Colonic mucosa (tissue), 4 donors: ENCODE results near the gene ARHGAP26. TPM values are rescaled to one million over a fixed set of nuclear protein-coding genes. Genes with fewer than 3 reads are reported as not detected.

ENCODE experiments used
- DNase-seq: peaks from one replicate; pipeline ENCODE4 v3.0.0-alpha.2; 2020
- H3K27ac ChIP-seq: fragments of 200-600 bp; one replicate; pipeline ENCODE4 v1.8.0; 2021
- H3K27me3 ChIP-seq: fragments of 200-600 bp; one replicate; pipeline ENCODE4 v1.8.0; 2021
- H3K36me3 ChIP-seq: fragments of 200-600 bp; one replicate; pipeline ENCODE4 v1.8.0; 2021
- H3K4me1 ChIP-seq: fragments of 200-600 bp; one replicate; pipeline ENCODE4 v1.8.0; 2021; ENCODE audit warnings: mild to moderate bottlenecking
- H3K4me3 ChIP-seq: fragments of 200-600 bp; one replicate; pipeline ENCODE4 v1.8.0; 2021
- H3K9ac ChIP-seq, 2 donors: one replicate each; pipeline ENCODE4 v1.7.0; 2013; ENCODE audit warnings: control low read depth in 2 of 2, low read depth in 2 of 2, low read length in 2 of 2
- H3K9me3 ChIP-seq: fragments of 200-600 bp; one replicate; pipeline ENCODE4 v1.8.0; 2021
- CTCF ChIP-seq: fragments of 200-600 bp; IDR thresholded peaks from one replicate; pipeline ENCODE4 v1.8.0; 2022; ENCODE audit warnings: antibody characterized with exemption, mild to moderate bottlenecking
- intact Hi-C: fragments of 100-400 bp; cut with DNase I; formaldehyde crosslinking; loops from one replicate; pipeline ENCODE4 v1.14.1; 2022
- total RNA-seq, 2 donors: library from RNA; stranded (reverse); fragmentation: NEBNext Ultra II Directional in 1 of 2; extraction: Animal tissue kit (Norgen Biotek cat#: 25700) in 1 of 2; gene quantifications; one replicate each; pipeline ENCODE4 v1.2.1, GENCODE V29; 2021
- donor health status: healthy.
- donor health status: DM: no; HTN: no; CAD: no.
- donor health status: DM: no; HTN: no; CAD: no.

ARHGAP26 gene
- total RNA-seq, 2 donors from 2014 or later = 59.1 to 74.0 TPM

GRCh38 chr5:142970440-142971030 is 200.4 kb downstream of the ARHGAP26 start:
- Histone ChIP-seq H3K27me3 (no peaks in the 10 kb centered on the region), H3K4me1 (no peaks in the 10 kb centered on the region), H3K36me3 (no peaks in the 10 kb centered on the region), H3K4me3 (no peak overlapping the region), H3K27ac (no peak overlapping the region), H3K9me3 (no peaks in the 10 kb centered on the region), H3K9ac (no peak overlapping the region)
- no peak for DNase-seq
- no peak for TF ChIP-seq CTCF
- intact Hi-C loops = no loop called here

DNA sequence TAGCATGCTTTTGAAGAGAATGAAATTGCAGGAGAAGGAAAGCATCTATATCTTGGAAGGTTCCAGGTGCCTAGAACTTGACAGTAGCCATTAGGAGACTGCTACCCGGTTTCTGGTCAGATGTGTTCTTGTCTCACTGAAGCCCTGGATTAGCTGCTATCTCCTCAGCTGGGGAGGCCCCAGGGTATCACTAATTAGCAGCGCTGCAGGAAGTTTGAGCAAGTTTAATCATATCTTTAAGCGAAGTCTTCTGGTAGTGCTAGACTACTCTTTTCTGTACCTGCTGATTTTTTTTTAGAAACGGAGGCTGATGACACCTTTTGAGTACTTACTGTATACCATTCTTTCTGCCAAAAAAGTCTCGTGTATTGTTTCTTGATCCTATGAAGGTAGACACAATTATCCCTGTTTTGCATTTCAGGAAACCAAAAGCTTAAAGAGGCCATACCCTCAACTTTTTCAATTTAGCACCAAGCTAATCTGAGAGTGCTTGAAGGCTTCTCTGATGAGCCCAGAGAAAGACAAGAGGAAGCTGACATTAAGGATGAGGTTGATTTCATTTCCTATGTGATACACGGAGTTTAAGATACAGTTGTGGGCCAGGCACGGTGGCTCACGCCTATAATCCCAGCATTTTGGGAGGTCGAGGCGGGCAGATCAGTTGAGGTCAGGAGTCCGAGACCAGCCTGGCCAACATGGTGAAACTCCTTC is 201.3 kb downstream of the ARHGAP26 start:
- Histone ChIP-seq H3K27ac (no peak overlapping the region), H3K9me3 (no peaks in the 10 kb centered on the region), H3K36me3 (no peaks in the 10 kb centered on the region), H3K27me3 (no peaks in the 10 kb centered on the region), H3K9ac (no peak overlapping the region), H3K4me3 (no peak overlapping the region), H3K4me1 (no peaks in the 10 kb centered on the region)
- intact Hi-C loops = no loop called here
- DNase-seq = no peak
- TF ChIP-seq CTCF = no peak

GRCh38 chr5:142972064-142972570 is 201.9 kb downstream of the ARHGAP26 start:
- no peak overlapping the region for H3K27ac ChIP-seq
- no peaks in the 10 kb centered on the region for H3K27me3 ChIP-seq
- intact Hi-C loops = no loop called here
- H3K36me3 ChIP-seq = no peaks in the 10 kb centered on the region
- H3K9me3 ChIP-seq = no peaks in the 10 kb centered on the region
- no peak overlapping the region for H3K4me3 ChIP-seq
- no peak for DNase-seq
- H3K4me1 ChIP-seq = no peaks in the 10 kb centered on the region
- no peak for TF ChIP-seq CTCF
- no peak overlapping the region for H3K9ac ChIP-seq

GRCh38 chr5:142973932-142974331 is 203.8 kb downstream of the ARHGAP26 start:
- intact Hi-C loops = no loop called here
- no peak for TF ChIP-seq CTCF
- DNase-seq = no peak
- H3K36me3 ChIP-seq = no peaks in the 10 kb centered on the region
- no peaks in the 10 kb centered on the region for H3K27me3 ChIP-seq
- no peak overlapping the region for H3K9ac ChIP-seq
- H3K9me3 ChIP-seq = no peaks in the 10 kb centered on the region
- no peak overlapping the region for H3K27ac ChIP-seq
- no peak overlapping the region for H3K4me3 ChIP-seq
- H3K4me1 ChIP-seq = no peaks in the 10 kb centered on the region

- Histone ChIP-seq H3K27ac (no peak overlapping the region), H3K9ac (no peak overlapping the region), H3K36me3 (no peaks in the 10 kb centered on the region), H3K4me3 (no peak overlapping the region), H3K4me1 (no peaks in the 10 kb centered on the region), H3K27me3 (no peaks in the 10 kb centered on the region), H3K9me3 (no peaks in the 10 kb centered on the region)
- TF ChIP-seq CTCF = no peak
- DNase-seq = no peak
- intact Hi-C loops = no loop called here
Measured at GRCh38 chr5:142974409-142974808, 204.2 kb downstream of the ARHGAP26 start.
